Hepatocyte (in vitro differentiated cells): ENCODE results near the gene ESR1. TPM values are rescaled to one million over a fixed set of nuclear protein-coding genes. Genes with fewer than 3 reads are reported as not detected.
"Not testable (repeated sequence)": the region's sequence is repeated elsewhere in the genome, so short reads cannot be mapped to it uniquely, and the experiment has no call there.

ENCODE experiments used
- DNase-seq: peaks from one replicate; pipeline ENCODE4 v3.0.0-alpha.2; 2016; ENCODE audit warnings: low spot score
- H2AFZ ChIP-seq: fragments of 200-600 bp; sonication (generic); 2 replicates; pipeline ENCODE4 v1.6.0; 2016; ENCODE audit warnings: antibody characterized with exemption, mild to moderate bottlenecking
- H3K27ac ChIP-seq: fragments of 200-600 bp; sonication (generic); 2 replicates; pipeline ENCODE4 v1.5.1; 2016; ENCODE audit warnings: mild to moderate bottlenecking
- H3K27me3 ChIP-seq: fragments of 200-600 bp; sonication (generic); 2 replicates; pipeline ENCODE4 v1.6.1; 2016
- H3K36me3 ChIP-seq: fragments of 200-600 bp; sonication (generic); replicated peaks from 2 replicates; pipeline ENCODE4 v1.5.1; 2016; ENCODE audit warnings: low read depth; ENCODE audit not compliant: insufficient read depth
- H3K4me1 ChIP-seq: fragments of 200-600 bp; sonication (generic); 2 replicates; pipeline ENCODE4 v1.5.1; 2016; ENCODE audit warnings: mild to moderate bottlenecking, moderate library complexity; ENCODE audit not compliant: insufficient read depth
- H3K4me2 ChIP-seq: fragments of 200-600 bp; sonication (generic); 2 replicates; pipeline ENCODE4 v1.6.0; 2016
- H3K4me3 ChIP-seq: fragments of 200-600 bp; sonication (generic); 2 replicates; pipeline ENCODE4 v1.5.1; 2016; ENCODE audit warnings: mild to moderate bottlenecking
- H3K79me2 ChIP-seq: fragments of 200-600 bp; sonication (generic); 2 replicates; pipeline ENCODE4 v1.6.0; 2017; ENCODE audit warnings: mild to moderate bottlenecking
- H3K9me2 ChIP-seq: fragments of 200-600 bp; sonication (generic); replicated peaks from 2 replicates; pipeline ENCODE4 v1.6.0; 2017; ENCODE audit warnings: mild to moderate bottlenecking; ENCODE audit not compliant: insufficient read depth
- H3K9me3 ChIP-seq: fragments of 200-600 bp; sonication (generic); 2 replicates; pipeline ENCODE4 v1.5.1; 2016; ENCODE audit warnings: low read depth, mild to moderate bottlenecking
- H4K20me1 ChIP-seq: fragments of 200-600 bp; sonication (generic); 2 replicates; pipeline ENCODE4 v1.6.0; 2016; ENCODE audit warnings: mild to moderate bottlenecking; ENCODE audit not compliant: insufficient read depth, poor library complexity, severe bottlenecking
- EZH2 ChIP-seq: fragments of 200-600 bp; sonication (generic); IDR thresholded peaks from 2 replicates; pipeline ENCODE4 v1.6.1; 2016; ENCODE audit warnings: antibody characterized with exemption, mild to moderate bottlenecking, borderline replicate concordance
- EZH2phosphoT487 ChIP-seq: fragments of 200-600 bp; sonication (generic); IDR thresholded peaks from one replicate; pipeline ENCODE4 v1.6.1; 2018; ENCODE audit warnings: antibody characterized with exemption, mild to moderate bottlenecking, low read depth, moderate library complexity; ENCODE audit not compliant: unreplicated experiment, severe bottlenecking
- WGBS: methylation state at CpG from one replicate; pipeline ENCODE4 v1.1.6; 2016; ENCODE audit warnings: low lambda C conversion rate; ENCODE audit errors: missing lambda C conversion rate; 5-methylcytosine and 5-hydroxymethylcytosine counted together
- polyA plus RNA-seq: library from polyadenylated mRNA; unstranded; fragments of >200 nt; fragmentation: Nextera tagmentation; extraction: Ambion mirVana; gene quantifications from 2 replicates; pipeline ENCODE4 v1.2.1, GENCODE V29; 2016
- total RNA-seq: library from RNA; depleted of rRNA; stranded (reverse); fragments of >200 nt; gene quantifications from 2 replicates; pipeline ENCODE4 v1.2.3, GENCODE V29; 2014
- TF ChIP-seq, protein P1 (sequence below): fragments of 200-600 bp; sonication (generic); IDR thresholded peaks from 2 replicates; pipeline ENCODE4 v1.5.1; 2016; ENCODE audit warnings: antibody characterized with exemption, mild to moderate bottlenecking; ENCODE audit not compliant: poor library complexity

The ESR1 gene
- total and polyA plus RNA-seq, 2 experiments from 2014 or later = 0.07 TPM; not detected in 1

GRCh38 chr6:152023613-152024012 is 216.1 kb downstream of the ESR1 start:
- H3K4me1 ChIP-seq = no peaks in the 10 kb centered on the region
- H3K36me3 ChIP-seq = no peaks in the 10 kb centered on the region
- no peak overlapping the region for H3K27ac ChIP-seq
- no peaks in the 10 kb centered on the region for H4K20me1 ChIP-seq
- H3K9me2 ChIP-seq = no peaks in the 10 kb centered on the region
- no peaks in the 10 kb centered on the region for H3K9me3 ChIP-seq
- no peak overlapping the region for H3K4me2 ChIP-seq
- H2AFZ ChIP-seq = no peak overlapping the region
- no peak overlapping the region for H3K4me3 ChIP-seq
- DNase-seq = no peak
- 81% methylated on average over 2 of the region's 2 CpGs for WGBS
- no peaks in the 10 kb centered on the region for H3K79me2 ChIP-seq
- H3K27me3 ChIP-seq = no peaks in the 10 kb centered on the region
- TF ChIP-seq EZH2 = no peak
- no peak for TF ChIP-seq EZH2phosphoT487
- TF ChIP-seq, protein P1, sequence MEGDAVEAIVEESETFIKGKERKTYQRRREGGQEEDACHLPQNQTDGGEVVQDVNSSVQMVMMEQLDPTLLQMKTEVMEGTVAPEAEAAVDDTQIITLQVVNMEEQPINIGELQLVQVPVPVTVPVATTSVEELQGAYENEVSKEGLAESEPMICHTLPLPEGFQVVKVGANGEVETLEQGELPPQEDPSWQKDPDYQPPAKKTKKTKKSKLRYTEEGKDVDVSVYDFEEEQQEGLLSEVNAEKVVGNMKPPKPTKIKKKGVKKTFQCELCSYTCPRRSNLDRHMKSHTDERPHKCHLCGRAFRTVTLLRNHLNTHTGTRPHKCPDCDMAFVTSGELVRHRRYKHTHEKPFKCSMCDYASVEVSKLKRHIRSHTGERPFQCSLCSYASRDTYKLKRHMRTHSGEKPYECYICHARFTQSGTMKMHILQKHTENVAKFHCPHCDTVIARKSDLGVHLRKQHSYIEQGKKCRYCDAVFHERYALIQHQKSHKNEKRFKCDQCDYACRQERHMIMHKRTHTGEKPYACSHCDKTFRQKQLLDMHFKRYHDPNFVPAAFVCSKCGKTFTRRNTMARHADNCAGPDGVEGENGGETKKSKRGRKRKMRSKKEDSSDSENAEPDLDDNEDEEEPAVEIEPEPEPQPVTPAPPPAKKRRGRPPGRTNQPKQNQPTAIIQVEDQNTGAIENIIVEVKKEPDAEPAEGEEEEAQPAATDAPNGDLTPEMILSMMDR = no peak

DNA sequence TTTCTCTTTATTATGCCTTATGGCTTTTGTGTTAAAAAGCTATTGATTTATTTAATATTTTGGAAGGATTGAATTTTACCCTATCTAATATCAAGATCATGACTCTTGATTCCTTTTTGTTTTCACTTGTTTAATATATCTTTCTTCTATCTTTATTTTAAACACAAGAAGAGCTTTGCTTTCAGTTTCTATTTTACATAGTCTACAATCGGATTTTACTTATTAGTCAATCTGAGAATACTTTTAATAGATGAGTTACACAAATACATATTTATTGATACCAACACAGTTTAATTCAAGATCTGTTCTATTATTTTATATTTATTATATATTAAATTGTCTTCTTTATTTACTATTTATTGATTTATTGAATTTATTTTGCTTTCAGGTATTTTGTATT is 218.8 kb downstream of the ESR1 start:
- no peak overlapping the region for H3K27ac ChIP-seq
- H3K27me3 ChIP-seq = no peaks in the 10 kb centered on the region
- no peaks in the 10 kb centered on the region for H3K36me3 ChIP-seq
- H2AFZ ChIP-seq = no peak overlapping the region
- no peak overlapping the region for H3K4me3 ChIP-seq
- H3K9me3 ChIP-seq = no peaks in the 10 kb centered on the region
- H4K20me1 ChIP-seq = no peaks in the 10 kb centered on the region
- H3K4me2 ChIP-seq = no peak overlapping the region
- H3K9me2 ChIP-seq = no peaks in the 10 kb centered on the region
- no peak for DNase-seq
- no peaks in the 10 kb centered on the region for H3K79me2 ChIP-seq
- TF ChIP-seq EZH2 (no peak), EZH2phosphoT487 (no peak)
- TF ChIP-seq, protein P1 = no peak
- no peaks in the 10 kb centered on the region for H3K4me1 ChIP-seq
- 92% methylated on average over 1 of the region's 1 CpG for WGBS

- not testable (repeated sequence) for H3K27ac ChIP-seq, H2AFZ ChIP-seq, H3K27me3 ChIP-seq, DNase-seq, H3K36me3 ChIP-seq, H4K20me1 ChIP-seq, H3K4me1 ChIP-seq, H3K79me2 ChIP-seq, H3K4me2 ChIP-seq, H3K4me3 ChIP-seq, H3K9me3 ChIP-seq, H3K9me2 ChIP-seq
- 88% methylated on average over 6 of the region's 6 CpGs for WGBS
Observed at GRCh38 chr6:152026744-152027143, 219.3 kb downstream of the ESR1 start.

- DNase-seq = not testable (repeated sequence)
- WGBS = 95% methylated on average over 4 of the region's 4 CpGs
Observed at GRCh38 chr6:152033765-152034164, 226.3 kb downstream of the ESR1 start.

GRCh38 chr6:152034631-152035030 is 227.1 kb downstream of the ESR1 start:
- DNase-seq = no peak
- Histone ChIP-seq H2AFZ (no peak overlapping the region), H3K4me2 (no peak overlapping the region), H3K9me3 (no peaks in the 10 kb centered on the region), H3K36me3 (no peaks in the 10 kb centered on the region), H3K79me2 (no peaks in the 10 kb centered on the region), H3K27me3 (no peaks in the 10 kb centered on the region), H3K4me1 (no peaks in the 10 kb centered on the region), H3K27ac (no peak overlapping the region), H3K9me2 (no peaks in the 10 kb centered on the region), H3K4me3 (no peak overlapping the region), H4K20me1 (no peaks in the 10 kb centered on the region)
- 74% methylated on average over 5 of the region's 5 CpGs for WGBS
- TF ChIP-seq, protein P1 = no peak
- TF ChIP-seq EZH2phosphoT487 (no peak), EZH2 (no peak)

More at GRCh38 chr6:152033765-152034164, 226.3 kb downstream of the ESR1 start:
- H3K4me3 ChIP-seq, H3K27ac ChIP-seq, H4K20me1 ChIP-seq, H3K9me3 ChIP-seq, H3K27me3 ChIP-seq, H3K36me3 ChIP-seq, H2AFZ ChIP-seq, H3K4me1 ChIP-seq, H3K79me2 ChIP-seq, H3K4me2 ChIP-seq, H3K9me2 ChIP-seq: not testable (repeated sequence)
